Measurements from ENCODE around the gene KIF25.

Gene KIF25

GRCh38 chr6:168093634-168094033, 96.2 kb downstream of the KIF25 start:
- no peak for DNase-seq (ENCODE audit: low spot score)

More at GRCh38 chr6:168093634-168094033, 96.2 kb downstream of the KIF25 start:
- TF ChIP-seq CTCF (IDR thresholded peaks at IDR 0.05; ENCODE audit: extremely low read depth, missing control alignments) = no peak
